OCI-LY3 (cell line): Measurements from ENCODE around the gene OR6V1.

Source experiments
- H2AFZ ChIP-seq: fragments of 200-600, 300-600 bp; shearing (Covaris generic); 2 replicates; pipeline ENCODE4 v1.6.0; 2014; ENCODE audit warnings: antibody characterized with exemption, low read depth, low read length
- H3K27ac ChIP-seq: fragments of 200-600, 300-600 bp; sonication (generic); 2 replicates; pipeline ENCODE4 v1.5.1; 2014; ENCODE audit warnings: mild to moderate bottlenecking, low read length, moderate library complexity, mixed read lengths
- H3K27me3 ChIP-seq: fragments of 200-600, 300-600 bp; sonication (generic); 2 replicates; pipeline ENCODE4 v1.6.1; 2014; ENCODE audit warnings: low read depth, low read length, mixed read lengths
- H3K36me3 ChIP-seq: fragments of 200-600, 300-600 bp; sonication (generic); replicated peaks from 2 replicates; pipeline ENCODE3; 2014; ENCODE audit warnings: low read depth, low read length, mixed read lengths
- H3K4me1 ChIP-seq: fragments of 300-600, 200-600 bp; sonication (generic); 2 replicates; pipeline ENCODE4 v1.6.1; 2014; ENCODE audit warnings: low read length, mixed read lengths
- H3K4me2 ChIP-seq: fragments of 200-600, 300-600 bp; sonication (generic); 2 replicates; pipeline ENCODE4 v1.6.1; 2014; ENCODE audit warnings: low read length, mixed read lengths
- H3K4me3 ChIP-seq: fragments of 300-600, 200-600 bp; sonication (generic); 2 replicates; pipeline ENCODE4 v1.5.1; 2014; ENCODE audit warnings: antibody characterized with exemption, mild to moderate bottlenecking, low read length, moderate library complexity
- H3K79me2 ChIP-seq: fragments of 300-600, 200-600 bp; shearing (Covaris generic); 2 replicates; pipeline ENCODE4 v1.6.1; 2014; ENCODE audit warnings: mild to moderate bottlenecking, low read length, mixed read lengths
- H3K9ac ChIP-seq: fragments of 300-600, 200-600 bp; shearing (Covaris generic); 2 replicates; pipeline ENCODE4 v1.6.0; 2014; ENCODE audit warnings: mild to moderate bottlenecking, low read length, moderate library complexity
- H3K9me3 ChIP-seq: fragments of 200-600, 300-600 bp; shearing (Covaris generic); 2 replicates; pipeline ENCODE4 v1.6.1; 2014; ENCODE audit warnings: low read length, mixed read lengths; ENCODE audit not compliant: insufficient read depth
- H4K20me1 ChIP-seq: fragments of 200-600, 300-600 bp; sonication (generic); 2 replicates; pipeline ENCODE4 v1.6.1; 2016; ENCODE audit warnings: low read length, mixed read lengths; ENCODE audit not compliant: insufficient read depth
- EZH2phosphoT487 ChIP-seq: fragments of 200-600 bp; shearing (Covaris generic); IDR thresholded peaks from 2 replicates; pipeline ENCODE4 v1.6.1; 2018; ENCODE audit warnings: antibody characterized with exemption, mixed run types, low read depth
- TF ChIP-seq, protein P1 (sequence below): fragments of 200-600, 300-600 bp; sonication (generic); IDR thresholded peaks from 2 replicates; pipeline ENCODE4 v1.5.1; 2014; ENCODE audit warnings: antibody characterized with exemption, low read length, low read depth

Gene OR6V1

DNA sequence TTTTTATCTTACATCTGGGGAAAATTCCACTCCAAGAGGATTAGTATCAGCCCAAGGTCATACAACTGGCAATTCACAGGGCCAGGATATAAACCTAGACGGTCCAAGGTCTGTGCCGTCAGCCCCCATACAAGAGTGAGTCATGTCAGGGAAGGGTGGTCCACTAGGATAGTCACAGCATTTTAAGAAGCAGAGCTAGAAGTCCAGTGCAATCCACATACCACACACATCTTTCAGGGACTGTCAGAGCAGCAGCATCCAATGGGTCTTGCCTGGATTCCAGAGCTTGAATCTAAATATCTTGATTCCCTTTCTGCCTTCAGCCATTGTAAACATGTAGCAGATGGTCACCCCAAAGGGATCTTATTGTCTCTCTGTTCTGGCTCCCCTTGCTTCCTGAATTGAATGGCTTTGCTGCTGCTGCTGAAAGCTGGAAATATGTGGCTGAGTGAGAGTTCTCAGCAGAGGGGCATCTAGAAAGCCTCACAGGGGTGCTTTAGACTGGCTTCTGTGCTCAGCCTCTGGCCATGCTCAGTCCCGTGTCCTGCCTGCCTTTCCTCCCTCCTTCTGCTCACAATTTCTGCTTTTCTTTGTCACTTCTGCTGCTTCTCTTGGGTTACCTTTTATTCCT, 9.9 kb upstream of the OR6V1 start:
- Histone ChIP-seq H3K4me3 (no peak overlapping the region), H3K9ac (no peak overlapping the region), H2AFZ (no peak overlapping the region), H3K9me3 (no peaks in the 10 kb centered on the region), H4K20me1 (no peaks in the 10 kb centered on the region), H3K27me3 (peaks cover 4% of the 10 kb centered on the region; the same call in 1 of the 2 replicates), H3K27ac (no peak overlapping the region), H3K4me1 (peaks cover 12% of the 10 kb centered on the region), H3K36me3 (no peaks in the 10 kb centered on the region), H3K4me2 (no peak overlapping the region), H3K79me2 (no peaks in the 10 kb centered on the region)
- no peak for TF ChIP-seq EZH2phosphoT487
- TF ChIP-seq, protein P1, sequence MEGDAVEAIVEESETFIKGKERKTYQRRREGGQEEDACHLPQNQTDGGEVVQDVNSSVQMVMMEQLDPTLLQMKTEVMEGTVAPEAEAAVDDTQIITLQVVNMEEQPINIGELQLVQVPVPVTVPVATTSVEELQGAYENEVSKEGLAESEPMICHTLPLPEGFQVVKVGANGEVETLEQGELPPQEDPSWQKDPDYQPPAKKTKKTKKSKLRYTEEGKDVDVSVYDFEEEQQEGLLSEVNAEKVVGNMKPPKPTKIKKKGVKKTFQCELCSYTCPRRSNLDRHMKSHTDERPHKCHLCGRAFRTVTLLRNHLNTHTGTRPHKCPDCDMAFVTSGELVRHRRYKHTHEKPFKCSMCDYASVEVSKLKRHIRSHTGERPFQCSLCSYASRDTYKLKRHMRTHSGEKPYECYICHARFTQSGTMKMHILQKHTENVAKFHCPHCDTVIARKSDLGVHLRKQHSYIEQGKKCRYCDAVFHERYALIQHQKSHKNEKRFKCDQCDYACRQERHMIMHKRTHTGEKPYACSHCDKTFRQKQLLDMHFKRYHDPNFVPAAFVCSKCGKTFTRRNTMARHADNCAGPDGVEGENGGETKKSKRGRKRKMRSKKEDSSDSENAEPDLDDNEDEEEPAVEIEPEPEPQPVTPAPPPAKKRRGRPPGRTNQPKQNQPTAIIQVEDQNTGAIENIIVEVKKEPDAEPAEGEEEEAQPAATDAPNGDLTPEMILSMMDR = no peak

- Histone ChIP-seq H3K9ac (no peak overlapping the region), H3K27me3 (peaks cover 4% of the 10 kb centered on the region; the same call in 1 of the 2 replicates), H3K36me3 (no peaks in the 10 kb centered on the region), H2AFZ (no peak overlapping the region), H4K20me1 (no peaks in the 10 kb centered on the region), H3K9me3 (no peaks in the 10 kb centered on the region), H3K4me1 (peaks cover 16% of the 10 kb centered on the region), H3K27ac (no peak overlapping the region), H3K4me2 (no peak overlapping the region), H3K79me2 (no peaks in the 10 kb centered on the region), H3K4me3 (no peak overlapping the region)
- TF ChIP-seq, protein P1 = no peak
- no peak for TF ChIP-seq EZH2phosphoT487
Observed at GRCh38 chr7:143042790-143043271, 9.3 kb upstream of the OR6V1 start.

DNA sequence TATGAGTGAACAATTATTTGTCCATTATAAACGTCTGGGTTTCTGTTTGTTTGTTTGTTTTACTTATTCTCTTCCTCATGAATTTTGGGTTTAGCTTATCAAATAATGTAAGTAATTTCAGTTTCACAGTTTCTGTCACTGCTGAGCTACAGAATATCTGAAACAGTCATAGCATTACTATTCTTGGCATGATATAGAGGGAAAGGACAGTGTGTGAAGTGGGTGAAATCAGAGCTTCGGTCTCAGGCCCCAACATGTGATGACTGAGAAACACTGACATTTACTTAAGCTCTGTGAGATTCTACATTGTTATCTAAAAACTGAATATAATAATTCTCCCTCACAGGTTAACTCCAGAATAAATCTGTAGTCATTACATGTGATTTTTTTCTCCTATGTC, 8.8 kb upstream of the OR6V1 start:
- Histone ChIP-seq H4K20me1 (no peaks in the 10 kb centered on the region), H3K4me3 (no peak overlapping the region), H3K27ac (no peak overlapping the region), H3K27me3 (peaks cover 4% of the 10 kb centered on the region; the same call in 1 of the 2 replicates), H3K9ac (no peak overlapping the region), H2AFZ (no peak overlapping the region), H3K9me3 (no peaks in the 10 kb centered on the region), H3K79me2 (no peaks in the 10 kb centered on the region), H3K4me2 (no peak overlapping the region), H3K36me3 (no peaks in the 10 kb centered on the region), H3K4me1 (peaks cover 16% of the 10 kb centered on the region)
- no peak for TF ChIP-seq EZH2phosphoT487
- TF ChIP-seq, protein P1 = no peak

DNA sequence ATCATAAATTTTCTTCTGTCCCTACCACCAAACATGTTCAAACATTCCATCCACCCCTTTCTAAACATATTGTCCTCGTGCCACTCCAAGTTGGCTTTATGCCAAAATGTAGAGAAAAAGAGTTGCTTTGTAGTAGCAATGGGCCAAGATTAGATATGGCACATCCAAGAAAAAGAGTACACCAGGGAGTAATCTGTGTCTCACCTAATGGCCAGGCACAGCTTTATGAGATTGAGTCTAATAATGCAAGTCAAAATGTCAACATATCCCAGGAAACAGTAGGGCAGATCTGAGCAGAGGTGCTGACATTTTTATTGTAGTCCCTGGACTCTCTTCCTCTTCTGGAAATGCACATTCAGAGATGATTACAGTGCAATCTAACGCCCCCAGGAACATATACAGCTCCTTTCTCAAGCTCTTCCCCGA, 5.7 kb upstream of the OR6V1 start:
- Histone ChIP-seq H3K4me1 (peaks cover 23% of the 10 kb centered on the region), H3K79me2 (no peaks in the 10 kb centered on the region), H3K36me3 (no peaks in the 10 kb centered on the region), H3K9ac (no peak overlapping the region), H2AFZ (no peak overlapping the region), H3K27me3 (peaks cover 4% of the 10 kb centered on the region; the same call in 1 of the 2 replicates), H3K27ac (no peak overlapping the region), H3K4me3 (no peak overlapping the region), H3K4me2 (no peak overlapping the region), H3K9me3 (no peaks in the 10 kb centered on the region), H4K20me1 (no peaks in the 10 kb centered on the region)
- no peak for TF ChIP-seq EZH2phosphoT487
- TF ChIP-seq, protein P1 = no peak
